SU-DHL-6 (cell line): ENCODE results near the gene MYO18A.

Experiments used
- EZH2phosphoT487 ChIP-seq: fragments of 200-600 bp; sonication (generic), shearing (Covaris generic); conservative IDR thresholded peaks from 2 replicates; pipeline ENCODE4 v1.6.1; 2018; ENCODE audit warnings: mild to moderate bottlenecking, antibody characterized with exemption, low read length, moderate library complexity, mixed read lengths
- TF ChIP-seq, protein P1 (sequence below): fragments of 200-600 bp; sonication (generic); IDR thresholded peaks from one replicate; pipeline ENCODE4 v1.5.1; 2017; ENCODE audit warnings: antibody characterized with exemption, mild to moderate bottlenecking, low read length, moderate library complexity; ENCODE audit not compliant: insufficient read depth, poor library complexity, severe bottlenecking

DNA sequence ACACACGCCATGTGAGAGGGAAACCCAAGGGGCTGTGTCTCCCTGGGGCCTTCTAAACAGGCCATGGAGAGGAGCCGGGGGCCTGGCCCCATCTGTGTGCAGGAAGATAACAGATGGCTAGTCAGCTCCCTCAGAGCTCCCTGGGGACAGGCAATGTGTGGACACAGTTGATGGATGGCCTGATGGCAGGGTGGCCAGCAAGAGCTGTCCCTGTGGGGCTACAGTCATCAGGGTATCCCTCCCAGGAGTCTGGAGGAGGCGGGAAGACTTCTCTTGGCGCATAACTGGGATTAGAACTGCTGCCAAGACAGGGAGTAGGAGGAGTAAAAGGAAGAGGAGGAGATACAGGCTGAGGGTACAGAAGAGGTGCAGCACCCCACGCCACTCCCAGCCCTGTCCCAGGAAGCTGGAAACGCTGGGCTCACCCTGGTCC is 17.3 kb downstream of the MYO18A start:
- TF ChIP-seq, protein P1, sequence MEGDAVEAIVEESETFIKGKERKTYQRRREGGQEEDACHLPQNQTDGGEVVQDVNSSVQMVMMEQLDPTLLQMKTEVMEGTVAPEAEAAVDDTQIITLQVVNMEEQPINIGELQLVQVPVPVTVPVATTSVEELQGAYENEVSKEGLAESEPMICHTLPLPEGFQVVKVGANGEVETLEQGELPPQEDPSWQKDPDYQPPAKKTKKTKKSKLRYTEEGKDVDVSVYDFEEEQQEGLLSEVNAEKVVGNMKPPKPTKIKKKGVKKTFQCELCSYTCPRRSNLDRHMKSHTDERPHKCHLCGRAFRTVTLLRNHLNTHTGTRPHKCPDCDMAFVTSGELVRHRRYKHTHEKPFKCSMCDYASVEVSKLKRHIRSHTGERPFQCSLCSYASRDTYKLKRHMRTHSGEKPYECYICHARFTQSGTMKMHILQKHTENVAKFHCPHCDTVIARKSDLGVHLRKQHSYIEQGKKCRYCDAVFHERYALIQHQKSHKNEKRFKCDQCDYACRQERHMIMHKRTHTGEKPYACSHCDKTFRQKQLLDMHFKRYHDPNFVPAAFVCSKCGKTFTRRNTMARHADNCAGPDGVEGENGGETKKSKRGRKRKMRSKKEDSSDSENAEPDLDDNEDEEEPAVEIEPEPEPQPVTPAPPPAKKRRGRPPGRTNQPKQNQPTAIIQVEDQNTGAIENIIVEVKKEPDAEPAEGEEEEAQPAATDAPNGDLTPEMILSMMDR: no peak
- TF ChIP-seq EZH2phosphoT487: no peak
